Activated CD4-positive, alpha-beta memory T cell treated with anti-CD3 and anti-CD28 coated beads, Interleukin-2, amount 10 ng/mL, durations not matched to agents 7 days and 5 days (primary cell): Measurements from ENCODE around the gene HUNK. TPM values are rescaled to one million over a fixed set of nuclear protein-coding genes. Genes with fewer than 3 reads are reported as not detected.

ENCODE experiments used
- CTCF ChIA-PET: fragments of 350-600 bp; sonication (Branson Sonifier 250); formaldehyde crosslinking; loops from one replicate; lab custom pipeline; 2021; ENCODE audit warnings: antibody characterized with exemption, inconsistent platforms; lab: Charles Lee
- POLR2A ChIA-PET: fragments of 350-600 bp; sonication (Branson Sonifier 250); formaldehyde crosslinking; loops from one replicate; lab custom pipeline; 2021; ENCODE audit warnings: antibody characterized with exemption; lab: Charles Lee
- DNase-seq: peaks from one replicate; pipeline ENCODE4 v3.0.0-alpha.2; 2020
- H3K27ac Mint-ChIP-seq: one replicate; pipeline ENCODE4 v1.8.0; 2021; ENCODE audit warnings: mild to moderate bottlenecking, mixed read lengths
- H3K27me3 Mint-ChIP-seq: one replicate; pipeline ENCODE4 v1.8.0; 2021; ENCODE audit warnings: mixed read lengths
- H3K36me3 Mint-ChIP-seq: one replicate; pipeline ENCODE4 v1.8.0; 2021; ENCODE audit warnings: low read depth, mixed read lengths
- H3K4me1 Mint-ChIP-seq: one replicate; pipeline ENCODE4 v1.8.0; 2021; ENCODE audit warnings: mixed read lengths
- H3K4me3 Mint-ChIP-seq: one replicate; pipeline ENCODE4 v1.8.0; 2021; ENCODE audit warnings: mild to moderate bottlenecking, mixed read lengths
- H3K9me3 Mint-ChIP-seq: one replicate; pipeline ENCODE4 v1.8.0; 2021; ENCODE audit warnings: mixed read lengths
- total RNA-seq, 2 experiments: library from RNA; stranded (reverse); gene quantifications; one replicate each; pipeline ENCODE4 v1.2.3, GENCODE V29; 2021

Gene HUNK
- total RNA-seq: under 1 TPM; 0.03 to 0.05 TPM

GRCh38 chr21:31872452-31873274 lies at the start of gene HUNK:
HUNK (plus strand) TSS chr21:31873020; CDS start chr21:31873675, 655 bp downstream.
- no peaks in the 10 kb centered on the region for H3K9me3 Mint-ChIP-seq
- DNase-seq: no peak
- CTCF ChIA-PET: interaction anchor here (1.0 to 1.5 kb wide), 2 partner anchors 385 to 386 kb away, joined by 3 to 4 read pairs; no protein-coding TSS in a partner anchor
- H3K36me3 Mint-ChIP-seq: no peaks in the 10 kb centered on the region
- peak within 1 kb of the TSS; percentile 64 for H3K4me3 Mint-ChIP-seq
- POLR2A ChIA-PET: no interaction called here
- H3K27ac Mint-ChIP-seq: no peak within 1 kb of the TSS
- H3K4me1 Mint-ChIP-seq: peaks cover 6% of the 10 kb centered on the region
- H3K27me3 Mint-ChIP-seq: peaks cover 53% of the 10 kb centered on the region

GRCh38 chr21:31829736-31830472 lies 42.9 kb upstream of the HUNK start:
- no peaks in the 10 kb centered on the region for H3K36me3 Mint-ChIP-seq
- CTCF ChIA-PET: no interaction called here
- POLR2A ChIA-PET: no interaction called here
- H3K27ac Mint-ChIP-seq: no peak overlapping the region
- no peaks in the 10 kb centered on the region for H3K4me1 Mint-ChIP-seq
- DNase-seq: no peak
- H3K9me3 Mint-ChIP-seq: no peaks in the 10 kb centered on the region
- no peak overlapping the region for H3K4me3 Mint-ChIP-seq
- peaks cover 5% of the 10 kb centered on the region for H3K27me3 Mint-ChIP-seq

GRCh38 chr21:31830701-31831100 lies 42.1 kb upstream of the HUNK start:
- no peaks in the 10 kb centered on the region for H3K36me3 Mint-ChIP-seq
- no peaks in the 10 kb centered on the region for H3K4me1 Mint-ChIP-seq
- DNase-seq: no peak
- CTCF ChIA-PET: interaction anchor here (0.6 kb wide), 1 partner anchor 37 kb away, joined by 3 read pairs; no protein-coding TSS in a partner anchor
- no peak overlapping the region for H3K4me3 Mint-ChIP-seq
- POLR2A ChIA-PET: interaction anchor here (1.0 kb wide), 1 partner anchor 10 kb away, joined by 3 read pairs; no protein-coding TSS in a partner anchor
- no peak overlapping the region for H3K27ac Mint-ChIP-seq
- no peaks in the 10 kb centered on the region for H3K9me3 Mint-ChIP-seq
- H3K27me3 Mint-ChIP-seq: peaks cover 5% of the 10 kb centered on the region

GRCh38 chr21:31837041-31837440 lies 35.8 kb upstream of the HUNK start:
- DNase-seq: no peak
- ChIA-PET CTCF (no interaction called here), POLR2A (no interaction called here)
- H3K27ac Mint-ChIP-seq: no peak overlapping the region
- H3K4me3 Mint-ChIP-seq: no peak overlapping the region
- H3K4me1 Mint-ChIP-seq: no peaks in the 10 kb centered on the region
- H3K27me3 Mint-ChIP-seq: peaks cover 8% of the 10 kb centered on the region
- no peaks in the 10 kb centered on the region for H3K9me3 Mint-ChIP-seq
- no peaks in the 10 kb centered on the region for H3K36me3 Mint-ChIP-seq

GRCh38 chr21:31837618-31838390 lies 35.0 kb upstream of the HUNK start:
- DNase-seq: no peak

GRCh38 chr21:31838586-31839355 lies 34.0 kb upstream of the HUNK start:
- H3K4me1 Mint-ChIP-seq: no peaks in the 10 kb centered on the region
- H3K27me3 Mint-ChIP-seq: peaks cover 10% of the 10 kb centered on the region
- CTCF ChIA-PET: no interaction called here
- H3K4me3 Mint-ChIP-seq: no peak overlapping the region
- H3K9me3 Mint-ChIP-seq: no peaks in the 10 kb centered on the region
- no peak for DNase-seq
- H3K36me3 Mint-ChIP-seq: no peaks in the 10 kb centered on the region
- H3K27ac Mint-ChIP-seq: no peak overlapping the region
- POLR2A ChIA-PET: no interaction called here

More at GRCh38 chr21:31837618-31838390, 35.0 kb upstream of the HUNK start:
- ChIA-PET CTCF (interaction anchor here (0.7 kb wide), 1 partner anchor 41 kb away, joined by 5 read pairs; no protein-coding TSS in a partner anchor), POLR2A (no interaction called here)
- Mint-ChIP-seq H3K27ac (no peak overlapping the region), H3K27me3 (peaks cover 8% of the 10 kb centered on the region), H3K9me3 (no peaks in the 10 kb centered on the region), H3K36me3 (no peaks in the 10 kb centered on the region), H3K4me1 (no peaks in the 10 kb centered on the region), H3K4me3 (no peak overlapping the region)

GRCh38 chr21:31844206-31844605 lies 28.6 kb upstream of the HUNK start:
- no peaks in the 10 kb centered on the region for H3K4me1 Mint-ChIP-seq
- no peaks in the 10 kb centered on the region for H3K36me3 Mint-ChIP-seq
- H3K4me3 Mint-ChIP-seq: no peak overlapping the region
- no peaks in the 10 kb centered on the region for H3K9me3 Mint-ChIP-seq
- H3K27ac Mint-ChIP-seq: no peak overlapping the region
- ChIA-PET CTCF (no interaction called here), POLR2A (no interaction called here)
- no peak for DNase-seq
- H3K27me3 Mint-ChIP-seq: peaks cover 20% of the 10 kb centered on the region

GRCh38 chr21:31845151-31845729 lies 27.6 kb upstream of the HUNK start:
- Mint-ChIP-seq H3K9me3 (no peaks in the 10 kb centered on the region), H3K27ac (no peak overlapping the region), H3K4me3 (no peak overlapping the region), H3K27me3 (peaks cover 16% of the 10 kb centered on the region), H3K4me1 (no peaks in the 10 kb centered on the region), H3K36me3 (no peaks in the 10 kb centered on the region)
- POLR2A ChIA-PET: no interaction called here
- CTCF ChIA-PET: no interaction called here
- DNase-seq: no peak

GRCh38 chr21:31846690-31847089 lies 26.1 kb upstream of the HUNK start:
- Mint-ChIP-seq H3K27ac (no peak overlapping the region), H3K9me3 (no peaks in the 10 kb centered on the region), H3K27me3 (peaks cover 13% of the 10 kb centered on the region), H3K4me1 (no peaks in the 10 kb centered on the region), H3K4me3 (no peak overlapping the region), H3K36me3 (no peaks in the 10 kb centered on the region)
- no peak for DNase-seq
- CTCF ChIA-PET: no interaction called here
- POLR2A ChIA-PET: no interaction called here

- Mint-ChIP-seq H3K4me1 (no peaks in the 10 kb centered on the region), H3K9me3 (no peaks in the 10 kb centered on the region), H3K36me3 (no peaks in the 10 kb centered on the region), H3K4me3 (no peak overlapping the region), H3K27me3 (peaks cover 13% of the 10 kb centered on the region), H3K27ac (no peak overlapping the region)
- DNase-seq: no peak
- ChIA-PET CTCF (no interaction called here), POLR2A (no interaction called here)
Measured at GRCh38 chr21:31847761-31848160, 25.1 kb upstream of the HUNK start.

- Mint-ChIP-seq H3K27ac (no peak overlapping the region), H3K27me3 (peaks cover 13% of the 10 kb centered on the region), H3K36me3 (no peaks in the 10 kb centered on the region), H3K9me3 (no peaks in the 10 kb centered on the region), H3K4me3 (no peak overlapping the region), H3K4me1 (no peaks in the 10 kb centered on the region)
- ChIA-PET POLR2A (no interaction called here), CTCF (no interaction called here)
- no peak for DNase-seq
Measured at GRCh38 chr21:31848326-31848985, 24.4 kb upstream of the HUNK start.

GRCh38 chr21:31850886-31851285 lies 21.9 kb upstream of the HUNK start:
- no peaks in the 10 kb centered on the region for H3K4me1 Mint-ChIP-seq
- no peak overlapping the region for H3K4me3 Mint-ChIP-seq
- no peaks in the 10 kb centered on the region for H3K27me3 Mint-ChIP-seq
- CTCF ChIA-PET: no interaction called here
- DNase-seq: no peak
- no peaks in the 10 kb centered on the region for H3K9me3 Mint-ChIP-seq
- H3K27ac Mint-ChIP-seq: no peak overlapping the region
- H3K36me3 Mint-ChIP-seq: no peaks in the 10 kb centered on the region
- POLR2A ChIA-PET: no interaction called here
